Measurements from ENCODE around the gene SAMM50. TPM values are rescaled to one million over a fixed set of nuclear protein-coding genes. Genes with fewer than 3 reads are reported as not detected.
A peak's percentile ranks its signal among the peaks of the same experiment; 100 is the strongest.

The SAMM50 gene
- polyA plus RNA-seq, 3 donors, result 17.0 to 70.0 (median 62.5) TPM

- H3K27ac Mint-ChIP-seq, result peak overlapping the region in 2 of 7 donors; percentile 32 to 43
Observed at GRCh38 chr22:43928468-43928867, 26.8 kb upstream of the SAMM50 start.

GRCh38 chr22:43928908-43929307 is 26.3 kb upstream of the SAMM50 start:
- intact Hi-C loops (cut with micrococcal nuclease), result no loop called here
- Histone ChIP-seq H3K4me2 (replicated peaks; ENCODE audit: extremely low read depth, low read length, poor library complexity, severe bottlenecking) (no peak overlapping the region), H3K9me3 (replicated peaks in 1 of 2; ENCODE audit: control insufficient read depth in 1 of 2, insufficient read depth in 1 of 2, low read length in 2 of 2) (peaks cover 5 to 7% of the 10 kb centered on the region in 2 donors), H3K36me3 (replicated peaks in 1 of 2; ENCODE audit: control insufficient read depth in 1 of 2, insufficient read depth in 2 of 2, low read length in 2 of 2) (no peaks in the 10 kb centered on the region), H3K4me1 (ENCODE audit: control insufficient read depth in 1 of 2, insufficient read depth in 2 of 2, low read length in 2 of 2) (peaks cover 18 to 19% of the 10 kb centered on the region in 2 donors), H3K9ac (ENCODE audit: insufficient read depth, low read length, poor library complexity, severe bottlenecking) (no peak overlapping the region), H4K20me1 (ENCODE audit: insufficient read depth, low read length) (no peaks in the 10 kb centered on the region), H3K4me3 (replicated peaks in 1 of 3; ENCODE audit: low read depth in 2 of 3, low read length in 3 of 3) (no peak overlapping the region), H3K79me2 (ENCODE audit: insufficient read depth, low read length) (no peaks in the 10 kb centered on the region), H3K27me3 (ENCODE audit: control insufficient read depth in 2 of 2, insufficient read depth in 2 of 2, low read length in 2 of 2) (peaks cover 11 to 24% of the 10 kb centered on the region in 2 donors), H2AFZ (ENCODE audit: insufficient read depth, low read depth, low read length, poor library complexity, severe bottlenecking) (no peak overlapping the region), H3K27ac (ENCODE audit: low read depth in 1 of 2, low read length in 2 of 2) (no peak overlapping the region)
- no peak for TF ChIP-seq CTCF (IDR thresholded peaks at IDR 0.05)
- WGBS (ENCODE audit: insufficient coverage), result 81% methylated on average over 5 of the region's 6 CpGs
- peak overlapping the region in 1 of 7 donors; percentile 32 for H3K27ac Mint-ChIP-seq
- peaks cover 16% of the 10 kb centered on the region for H3K4me1 Mint-ChIP-seq
- H3K9me3 Mint-ChIP-seq, result peaks cover 0 to 12% (median 8%) of the 10 kb centered on the region in 7 donors
- H3K36me3 Mint-ChIP-seq, result peaks cover 0 to 2% of the 10 kb centered on the region in 2 donors
- no peak overlapping the region for H3K4me3 Mint-ChIP-seq
- DNase-seq, result no peak
- H3K27me3 Mint-ChIP-seq (ENCODE audit: low read depth in 3 of 3), result peaks cover 21 to 29% (median 22%) of the 10 kb centered on the region in 3 donors

More at GRCh38 chr22:43928468-43928867, 26.8 kb upstream of the SAMM50 start:
- H3K79me2 ChIP-seq (ENCODE audit: insufficient read depth, low read length), result no peaks in the 10 kb centered on the region
- Mint-ChIP-seq H3K4me3 (peak overlapping the region in 1 of 2 donors; percentile 62), H3K4me1 (peaks cover 16% of the 10 kb centered on the region), H3K9me3 (peaks cover 0 to 13% (median 9%) of the 10 kb centered on the region in 7 donors), H3K27me3 (ENCODE audit: low read depth in 3 of 3) (peaks cover 22 to 33% (median 23%) of the 10 kb centered on the region in 3 donors), H3K36me3 (peaks cover 0 to 2% of the 10 kb centered on the region in 2 donors)
- whole genome bisulfite sequencing (ENCODE audit: insufficient coverage), result 22% methylated on average over 5 of the region's 5 CpGs
- peak overlapping the region in 1 of 3 experiments; percentile 29 for H3K4me3 ChIP-seq (replicated peaks in 1 of 3; ENCODE audit: low read depth in 2 of 3, low read length in 3 of 3)
- no peak for TF ChIP-seq CTCF (IDR thresholded peaks at IDR 0.05)
- no peak overlapping the region for H2AFZ ChIP-seq (ENCODE audit: insufficient read depth, low read depth, low read length, poor library complexity, severe bottlenecking)
- DNase-seq, result peak; percentile 79 to 89 (median 80)
- H3K27me3 ChIP-seq (ENCODE audit: control insufficient read depth in 2 of 2, insufficient read depth in 2 of 2, low read length in 2 of 2), result peaks cover 11 to 27% of the 10 kb centered on the region in 2 donors
- H3K27ac ChIP-seq (ENCODE audit: low read depth in 1 of 2, low read length in 2 of 2), result peak overlapping the region in 1 of 2 donors; percentile 16
- H3K4me1 ChIP-seq (ENCODE audit: control insufficient read depth in 1 of 2, insufficient read depth in 2 of 2, low read length in 2 of 2), result peaks cover 20 to 22% of the 10 kb centered on the region in 2 donors
- peaks cover 5 to 7% of the 10 kb centered on the region in 2 donors for H3K9me3 ChIP-seq (replicated peaks in 1 of 2; ENCODE audit: control insufficient read depth in 1 of 2, insufficient read depth in 1 of 2, low read length in 2 of 2)
- no peaks in the 10 kb centered on the region for H3K36me3 ChIP-seq (replicated peaks in 1 of 2; ENCODE audit: control insufficient read depth in 1 of 2, insufficient read depth in 2 of 2, low read length in 2 of 2)
- H4K20me1 ChIP-seq (ENCODE audit: insufficient read depth, low read length), result no peaks in the 10 kb centered on the region
- intact Hi-C loops (cut with micrococcal nuclease), result no loop called here
- H3K4me2 ChIP-seq (replicated peaks; ENCODE audit: extremely low read depth, low read length, poor library complexity, severe bottlenecking), result peak overlapping the region; percentile 9
- no peak overlapping the region for H3K9ac ChIP-seq (ENCODE audit: insufficient read depth, low read length, poor library complexity, severe bottlenecking)
